HG03378 (cell line): Measurements from ENCODE around the gene CD300C.
A peak's percentile ranks its signal among the peaks of the same experiment; 100 is the strongest.
"Not testable (repeated sequence)": the region's sequence is repeated elsewhere in the genome, so short reads cannot be mapped to it uniquely, and the experiment has no call there.

ENCODE experiments used
- ATAC-seq: cut with Tn5 transposase; IDR thresholded peaks from one replicate; pipeline ENCODE4 v1.9.1; 2021; ENCODE audit warnings: mild to moderate bottlenecking, moderate library complexity; ENCODE audit not compliant: unreplicated experiment

CD300C gene

DNA sequence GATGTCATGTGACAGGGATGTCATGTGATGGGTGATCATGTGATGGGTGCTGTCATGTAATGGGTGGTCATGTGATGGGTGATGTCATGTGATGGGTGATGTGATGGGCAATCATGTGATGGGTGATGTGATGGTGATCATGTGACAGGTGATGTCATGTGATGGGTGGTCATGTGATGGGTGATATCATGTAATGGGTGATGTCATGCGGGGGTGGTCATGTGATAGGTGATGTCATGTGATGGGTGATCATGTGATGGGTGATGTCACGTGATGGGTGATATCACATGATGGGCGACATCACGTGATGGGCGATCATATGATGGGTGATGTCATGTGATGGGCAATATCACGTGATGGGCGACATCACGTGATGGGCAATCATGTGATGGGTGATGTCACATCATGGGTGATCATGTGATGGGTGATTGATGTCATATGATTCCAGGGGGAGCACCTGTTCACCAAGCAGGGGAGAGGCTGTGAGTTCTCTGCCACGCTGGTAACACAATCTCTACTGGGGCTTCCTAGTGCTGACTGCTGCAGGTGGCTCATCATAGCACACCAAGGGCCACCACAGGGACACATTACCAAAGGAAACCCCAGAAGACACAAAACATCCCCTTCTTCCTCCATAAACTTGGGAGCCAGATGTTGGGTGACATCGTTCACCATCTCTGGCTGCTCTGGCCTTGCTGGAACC, 31.1 kb downstream of the CD300C start:
- no peak for ATAC-seq

- no peak for ATAC-seq
Measured at GRCh38 chr17:74513987-74514631, 31.8 kb downstream of the CD300C start.

DNA sequence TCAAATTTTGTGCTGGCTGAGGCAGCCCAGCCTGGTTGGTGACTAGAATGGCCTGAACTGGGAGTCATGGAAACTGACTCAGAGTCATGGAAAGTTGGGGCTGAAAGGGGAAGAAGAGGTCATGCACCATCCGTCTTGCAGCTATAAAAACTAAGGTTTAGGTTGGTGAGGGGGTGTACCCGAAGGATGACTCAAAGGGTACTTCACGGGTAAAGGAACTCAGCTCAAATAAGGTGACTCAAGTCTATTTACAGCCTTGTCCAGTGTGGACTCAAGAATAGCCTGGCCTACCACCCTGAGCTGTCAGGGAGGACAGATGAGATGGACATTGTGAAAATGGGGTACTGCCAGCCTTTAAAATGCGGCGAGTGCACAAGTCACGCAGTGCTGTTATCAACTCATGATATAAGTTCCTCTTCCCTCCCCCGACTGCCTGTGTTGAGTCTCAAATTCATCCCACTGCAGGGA, 33.3 kb downstream of the CD300C start:
- ATAC-seq, result peak; percentile 74

- ATAC-seq, result no peak
Measured at GRCh38 chr17:74512036-74512435, 33.9 kb downstream of the CD300C start.

GRCh38 chr17:74508156-74508555, 37.8 kb downstream of the CD300C start:
- ATAC-seq, result no peak

- not testable (repeated sequence) for ATAC-seq
Measured at GRCh38 chr17:74503949-74504348, 42.0 kb downstream of the CD300C start.

GRCh38 chr17:74502861-74503260, 43.1 kb downstream of the CD300C start:
- ATAC-seq, result no peak

- ATAC-seq, result no peak
Measured at GRCh38 chr17:74499992-74500391, 45.9 kb downstream of the CD300C start.

DNA sequence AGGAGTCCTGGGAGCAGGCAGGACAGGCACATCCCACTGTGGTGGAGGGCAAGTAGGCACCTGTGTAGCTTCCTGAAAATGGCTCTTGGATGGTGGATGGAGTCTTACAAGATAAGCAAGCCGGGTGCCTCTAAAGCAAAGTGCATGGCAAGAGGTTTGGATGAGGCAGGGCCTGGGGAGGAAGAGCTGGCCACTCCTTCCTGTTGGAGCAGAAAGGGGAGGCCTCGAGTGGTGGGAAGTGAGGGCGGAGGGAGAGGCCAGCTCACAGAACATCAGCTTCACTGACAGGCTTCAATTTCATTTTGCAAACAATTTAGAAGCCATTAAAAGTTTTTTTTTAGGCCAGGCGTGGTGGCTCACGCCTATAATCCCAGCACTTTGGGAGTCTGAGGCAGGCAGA, 48.4 kb downstream of the CD300C start:
- ATAC-seq, result no peak

DNA sequence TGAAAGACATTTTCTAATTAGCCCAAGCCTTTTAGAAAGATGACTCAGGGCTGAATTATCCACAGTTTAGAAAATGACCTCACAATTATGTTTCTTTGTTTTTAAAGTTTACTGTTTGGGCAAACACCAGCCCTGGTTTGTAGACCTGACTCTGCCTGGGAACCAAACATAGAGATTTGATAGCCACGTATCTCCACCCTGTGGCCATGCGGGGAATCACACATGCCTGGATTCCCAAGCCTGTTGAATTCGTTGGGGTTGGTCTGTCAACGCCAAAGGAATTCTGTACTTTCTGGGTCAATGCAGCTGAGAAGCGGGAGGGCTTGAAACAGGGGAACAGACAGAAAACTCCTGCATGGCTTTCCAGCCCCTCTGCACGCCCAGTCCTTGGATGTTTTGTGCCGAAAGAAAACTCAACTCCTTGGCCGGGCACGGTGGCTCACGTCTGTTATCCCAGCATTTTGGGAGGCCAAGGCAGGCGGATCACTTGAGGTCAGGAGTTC, 52.5 kb downstream of the CD300C start:
- ATAC-seq, result no peak

GRCh38 chr17:74491626-74492025, 54.3 kb downstream of the CD300C start:
- ATAC-seq, result no peak
